HCT116 (cell line): Measurements from ENCODE around the gene PRIMPOL. TPM values are rescaled to one million over a fixed set of nuclear protein-coding genes. Genes with fewer than 3 reads are reported as not detected.

Experiments used
- ATAC-seq: fragments of 200-7000 bp; cut with Tn5 transposase; 2 replicates; pipeline ENCODE4 v1.9.1; 2020; ENCODE audit warnings: mild to moderate bottlenecking, moderate library complexity
- BruUV-seq: library from RNA; stranded (reverse); fragments of 400-500 nt; replicated peaks from 2 replicates; lab custom pipeline; 2021; lab: Mats Ljungman, UMichigan
- CTCF ChIA-PET: fragments of 300-600 bp; sonication (Branson Sonifier 250); formaldehyde crosslinking; loops from one replicate; lab custom pipeline; 2021; ENCODE audit warnings: antibody characterized with exemption; lab: Charles Lee
- POLR2A ChIA-PET: fragments of 300-600, 350-600 bp; sonication (Branson Sonifier 250); formaldehyde crosslinking; loops from one replicate; lab custom pipeline; 2021; ENCODE audit warnings: antibody characterized with exemption; lab: Charles Lee
- RAD21 ChIA-PET, 2 experiments: fragments of 300-600 bp; sonication (Branson Sonifier 250); formaldehyde crosslinking; loops; one replicate each; lab custom pipeline; 2023; ENCODE audit warnings: low total read pairs in 2 of 2; ENCODE audit not compliant: uncharacterized antibody in 2 of 2, unreplicated experiment in 2 of 2, low non-redundant PET in 1 of 2; lab: Charles Lee
- DNase-seq: peaks from one replicate; pipeline ENCODE4 v3.0.0-alpha.2; 2010; ENCODE audit warnings: low read depth, low spot score
- H2AFZ ChIP-seq: fragments of 200-600 bp; shearing (Covaris generic), sonication (generic); 2 replicates; pipeline ENCODE4 v1.6.1; 2017; ENCODE audit warnings: low read depth, mixed run types, mixed read lengths, antibody characterized with exemption, low read length; ENCODE audit not compliant: poor library complexity, severe bottlenecking
- H3K27ac ChIP-seq: 2 replicates; pipeline ENCODE4 v1.5.1; 2012; ENCODE audit warnings: low read depth, low read length
- H3K27me3 ChIP-seq: fragments of 200-600 bp; sonication (generic); 2 replicates; pipeline ENCODE4 v1.6.1; 2016; ENCODE audit warnings: mixed run types, low read length, mixed read lengths; ENCODE audit not compliant: insufficient read depth
- H3K36me3 ChIP-seq, 2 experiments: fragments of 200-500 bp in 1 of 2; fragments of 200-600 bp in 1 of 2; sonication (Bioruptor generic) in 1 of 2; sonication (generic) in 1 of 2; 2 replicates each; pipeline versions ENCODE4 v1.5.1 to v1.6.1; 2014 to 2016; ENCODE audit warnings: low read length in 2 of 2, inconsistent platforms in 1 of 2, mixed read lengths in 1 of 2, mixed run types in 1 of 2; ENCODE audit not compliant: insufficient read depth in 2 of 2, control insufficient read depth in 1 of 2
- H3K4me1 ChIP-seq, 2 experiments: fragments of 200-600 bp in 1 of 2; sonication (generic) in 1 of 2; 2 replicates each; pipeline versions ENCODE4 v1.5.1 to v1.6.1; 2012 to 2017; ENCODE audit warnings: low read length in 2 of 2, inconsistent platforms in 1 of 2, mild to moderate bottlenecking in 1 of 2, mixed read lengths in 1 of 2, mixed run types in 1 of 2, moderate library complexity in 1 of 2; ENCODE audit not compliant: insufficient read depth in 2 of 2, control insufficient read depth in 1 of 2
- H3K4me2 ChIP-seq: fragments of 200-600 bp; sonication (generic); 2 replicates; pipeline ENCODE4 v1.6.1; 2017; ENCODE audit warnings: mixed run types, low read length, mixed read lengths
- H3K4me3 ChIP-seq, 2 experiments: fragments of 200-600 bp in 1 of 2; sonication (generic) in 1 of 2; replicated peaks in 1 of 2; 2 replicates each; pipeline ENCODE4 v1.5.1; 2011 to 2016; ENCODE audit warnings: low read length in 2 of 2, control low read depth in 1 of 2, low read depth in 1 of 2, mild to moderate bottlenecking in 1 of 2, mixed read lengths in 1 of 2, mixed run types in 1 of 2
- H3K79me2 ChIP-seq: fragments of 200-600 bp; sonication (generic); 2 replicates; pipeline ENCODE4 v1.6.1; 2017; ENCODE audit warnings: mild to moderate bottlenecking, mixed run types, low read length, moderate library complexity, mixed read lengths; ENCODE audit not compliant: insufficient read depth
- H3K9ac ChIP-seq: fragments of 200-600 bp; sonication (generic); 2 replicates; pipeline ENCODE4 v1.6.1; 2016; ENCODE audit warnings: low read length, mixed read lengths
- H3K9me2 ChIP-seq: fragments of 200-600 bp; sonication (generic), shearing (Covaris generic); 2 replicates; pipeline ENCODE4 v1.6.1; 2017; ENCODE audit warnings: mixed run types, mild to moderate bottlenecking, moderate library complexity; ENCODE audit not compliant: insufficient read depth
- H3K9me3 ChIP-seq, 2 experiments: fragments of 200-500 bp in 1 of 2; fragments of 200-600 bp in 1 of 2; sonication (Bioruptor generic) in 1 of 2; sonication (generic) in 1 of 2; 2 replicates each; pipeline ENCODE4 v1.6.1; 2014 to 2017; ENCODE audit warnings: low read length in 2 of 2, mixed read lengths in 2 of 2, inconsistent platforms in 1 of 2, low read depth in 1 of 2, mild to moderate bottlenecking in 1 of 2, mixed run types in 1 of 2, moderate library complexity in 1 of 2; ENCODE audit not compliant: control insufficient read depth in 1 of 2, insufficient read depth in 1 of 2
- H4K20me1 ChIP-seq: fragments of 200-600 bp; sonication (generic), shearing (Covaris generic); 2 replicates; pipeline ENCODE4 v1.6.1; 2017; ENCODE audit warnings: mixed run types, mild to moderate bottlenecking, moderate library complexity; ENCODE audit not compliant: insufficient read depth
- ATF3 ChIP-seq: IDR thresholded peaks from 2 replicates; pipeline ENCODE4 v1.6.1; 2012
- CBX3 ChIP-seq: IDR thresholded peaks from 2 replicates; pipeline ENCODE4 v1.6.1; 2012; ENCODE audit warnings: low read depth
- EGR1 ChIP-seq: IDR thresholded peaks from 2 replicates; pipeline ENCODE4 v1.6.1; 2012; ENCODE audit warnings: low read depth
- ELF1 ChIP-seq: IDR thresholded peaks from 2 replicates; pipeline ENCODE4 v1.6.1; 2012; ENCODE audit warnings: low read depth, borderline replicate concordance
- FOSL1 ChIP-seq: IDR thresholded peaks from 2 replicates; pipeline ENCODE4 v1.6.1; 2012; ENCODE audit warnings: low read depth
- JUND ChIP-seq: IDR thresholded peaks from 2 replicates; pipeline ENCODE4 v1.6.1; 2012
- MAX ChIP-seq: IDR thresholded peaks from 2 replicates; pipeline ENCODE4 v1.6.1; 2012
- POLR2A ChIP-seq: IDR thresholded peaks from 2 replicates; pipeline ENCODE4 v1.7.0; 2011; ENCODE audit warnings: borderline replicate concordance; ENCODE audit not compliant: insufficient read depth, insufficient read length; ENCODE audit errors: extremely low read depth
- POLR2AphosphoS5 ChIP-seq: IDR thresholded peaks from 2 replicates; pipeline ENCODE4 v1.6.1; 2011; ENCODE audit warnings: mild to moderate bottlenecking, low read depth, low read length, moderate library complexity
- RAD21 ChIP-seq: IDR thresholded peaks from 2 replicates; pipeline ENCODE4 v1.6.1; 2012; ENCODE audit warnings: low read depth, mild to moderate bottlenecking
- SP1 ChIP-seq: IDR thresholded peaks from 2 replicates; pipeline ENCODE4 v1.6.1; 2012; ENCODE audit warnings: low read depth
- SRF ChIP-seq: IDR thresholded peaks from 2 replicates; pipeline ENCODE4 v1.6.1; 2012; ENCODE audit warnings: low read depth
- TCF7L2 ChIP-seq: IDR thresholded peaks from 2 replicates; pipeline ENCODE4 v1.7.0; 2011; ENCODE audit warnings: borderline replicate concordance, inconsistent platforms; ENCODE audit not compliant: insufficient read depth, insufficient read length; ENCODE audit errors: extremely low read depth
- ZNF274 ChIP-seq: fragments of 200-500 bp; sonication (Bioruptor generic); IDR thresholded peaks from 2 replicates; pipeline ENCODE4 v1.6.1; 2014; ENCODE audit warnings: mild to moderate bottlenecking, low read depth, low read length, inconsistent platforms
- intact Hi-C: fragments of 100-400 bp; cut with micrococcal nuclease; formaldehyde crosslinking; loops from 2 replicates; pipeline ENCODE4 v1.10.0; 2022
- total RNA-seq: library from RNA; stranded (reverse); gene quantifications from one replicate; pipeline ENCODE4 v1.2.1, GENCODE V29; 2021; ENCODE audit not compliant: unreplicated experiment
- TF ChIP-seq, protein P1 (sequence below): IDR thresholded peaks from 2 replicates; pipeline ENCODE4 v1.6.1; 2011; ENCODE audit warnings: mild to moderate bottlenecking, low read length, moderate library complexity; ENCODE audit not compliant: insufficient replicate concordance; ENCODE audit errors: extremely low read depth

PRIMPOL gene
- total RNA-seq, 1 experiment from 2014 or later: 11.3 TPM

- ChIA-PET CTCF (no interaction called here), POLR2A (no interaction called here), RAD21 (no interaction called here)
- H3K4me3 ChIP-seq: no peak overlapping the region
- TF ChIP-seq ATF3 (no peak), POLR2AphosphoS5 (no peak), CBX3 (no peak), ZNF274 (no peak), EGR1 (no peak), MAX (no peak), POLR2A (no peak), SP1 (no peak), RAD21 (no peak), JUND (no peak), SRF (no peak), TCF7L2 (no peak), ELF1 (no peak), FOSL1 (no peak)
- TF ChIP-seq, protein P1, sequence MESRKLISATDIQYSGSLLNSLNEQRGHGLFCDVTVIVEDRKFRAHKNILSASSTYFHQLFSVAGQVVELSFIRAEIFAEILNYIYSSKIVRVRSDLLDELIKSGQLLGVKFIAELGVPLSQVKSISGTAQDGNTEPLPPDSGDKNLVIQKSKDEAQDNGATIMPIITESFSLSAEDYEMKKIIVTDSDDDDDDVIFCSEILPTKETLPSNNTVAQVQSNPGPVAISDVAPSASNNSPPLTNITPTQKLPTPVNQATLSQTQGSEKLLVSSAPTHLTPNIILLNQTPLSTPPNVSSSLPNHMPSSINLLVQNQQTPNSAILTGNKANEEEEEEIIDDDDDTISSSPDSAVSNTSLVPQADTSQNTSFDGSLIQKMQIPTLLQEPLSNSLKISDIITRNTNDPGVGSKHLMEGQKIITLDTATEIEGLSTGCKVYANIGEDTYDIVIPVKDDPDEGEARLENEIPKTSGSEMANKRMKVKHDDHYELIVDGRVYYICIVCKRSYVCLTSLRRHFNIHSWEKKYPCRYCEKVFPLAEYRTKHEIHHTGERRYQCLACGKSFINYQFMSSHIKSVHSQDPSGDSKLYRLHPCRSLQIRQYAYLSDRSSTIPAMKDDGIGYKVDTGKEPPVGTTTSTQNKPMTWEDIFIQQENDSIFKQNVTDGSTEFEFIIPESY: no peak
- no peaks in the 10 kb centered on the region for H3K36me3 ChIP-seq
- ATAC-seq: no peak
- no peaks in the 10 kb centered on the region for H3K9me3 ChIP-seq
- no peaks in the 10 kb centered on the region for H3K9me2 ChIP-seq
- H2AFZ ChIP-seq: no peak overlapping the region
- no peak overlapping the region for H3K27ac ChIP-seq
- BruUV-seq: no TSS peak
- no peaks in the 10 kb centered on the region for H3K27me3 ChIP-seq
- H3K79me2 ChIP-seq: no peaks in the 10 kb centered on the region
- H3K9ac ChIP-seq: no peak overlapping the region
- H3K4me1 ChIP-seq: no peaks in the 10 kb centered on the region
- no peak for DNase-seq
- intact Hi-C loops: no loop called here
- H4K20me1 ChIP-seq: no peaks in the 10 kb centered on the region
- H3K4me2 ChIP-seq: no peak overlapping the region
Observed at GRCh38 chr4:184616633-184617551, 32.6 kb upstream of the PRIMPOL start.
